ENCODE measurements around the gene TNP2. TPM values are rescaled to one million over a fixed set of nuclear protein-coding genes. Genes with fewer than 3 reads are reported as not detected.

The TNP2 gene
- total and polyA plus RNA-seq, 9 of the 15 experiments (the other 6 are each of a cell fraction or from before 2014, with no cell fraction given): not detected

DNA sequence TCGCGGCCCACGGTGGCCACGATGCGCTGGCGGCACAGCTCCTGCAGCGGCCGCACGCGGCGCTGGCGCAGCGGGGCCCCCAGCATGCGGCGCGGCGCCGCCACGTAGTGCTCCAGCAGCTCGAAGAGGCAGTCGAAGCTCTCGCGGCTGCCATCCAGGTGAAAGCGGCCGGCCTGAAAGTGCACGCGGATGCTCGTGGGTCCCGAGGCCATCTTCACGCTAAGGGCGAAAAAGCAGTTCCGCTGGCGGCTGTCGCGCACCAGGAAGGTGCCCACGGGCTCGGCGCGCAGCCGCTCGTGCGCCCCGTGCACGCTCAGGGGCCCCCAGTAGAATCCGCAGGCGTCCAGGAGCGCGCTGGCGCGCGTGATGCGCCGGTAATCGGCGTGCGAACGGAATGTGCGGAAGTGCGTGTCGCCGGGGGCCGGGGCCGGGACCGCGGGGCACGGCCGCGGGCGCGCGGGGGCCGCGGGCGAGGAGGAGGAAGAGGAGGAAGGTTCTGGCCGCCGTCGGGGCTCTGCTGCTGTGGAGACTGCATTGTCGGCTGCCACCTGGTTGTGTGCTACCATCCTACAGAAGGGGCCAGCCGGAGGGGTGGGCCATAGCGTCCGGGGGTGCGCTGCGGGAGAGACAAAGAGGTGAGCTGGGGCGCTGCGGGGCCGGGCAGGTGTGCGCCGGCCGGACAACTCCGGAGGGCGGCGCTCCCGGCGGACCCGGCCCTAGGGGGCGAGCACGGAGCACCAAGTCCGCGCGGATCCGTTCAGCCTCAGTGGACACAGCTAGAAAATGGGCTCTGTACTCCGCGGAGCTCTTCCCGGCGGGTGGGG, 14.0 kb downstream of the TNP2 start (continued):
- TF ChIP-seq KDM5B (IDR thresholded peaks at IDR 0.05; ENCODE audit: insufficient replicate concordance, low read depth, low read length): peak; percentile 87
- TF ChIP-seq, protein P1, sequence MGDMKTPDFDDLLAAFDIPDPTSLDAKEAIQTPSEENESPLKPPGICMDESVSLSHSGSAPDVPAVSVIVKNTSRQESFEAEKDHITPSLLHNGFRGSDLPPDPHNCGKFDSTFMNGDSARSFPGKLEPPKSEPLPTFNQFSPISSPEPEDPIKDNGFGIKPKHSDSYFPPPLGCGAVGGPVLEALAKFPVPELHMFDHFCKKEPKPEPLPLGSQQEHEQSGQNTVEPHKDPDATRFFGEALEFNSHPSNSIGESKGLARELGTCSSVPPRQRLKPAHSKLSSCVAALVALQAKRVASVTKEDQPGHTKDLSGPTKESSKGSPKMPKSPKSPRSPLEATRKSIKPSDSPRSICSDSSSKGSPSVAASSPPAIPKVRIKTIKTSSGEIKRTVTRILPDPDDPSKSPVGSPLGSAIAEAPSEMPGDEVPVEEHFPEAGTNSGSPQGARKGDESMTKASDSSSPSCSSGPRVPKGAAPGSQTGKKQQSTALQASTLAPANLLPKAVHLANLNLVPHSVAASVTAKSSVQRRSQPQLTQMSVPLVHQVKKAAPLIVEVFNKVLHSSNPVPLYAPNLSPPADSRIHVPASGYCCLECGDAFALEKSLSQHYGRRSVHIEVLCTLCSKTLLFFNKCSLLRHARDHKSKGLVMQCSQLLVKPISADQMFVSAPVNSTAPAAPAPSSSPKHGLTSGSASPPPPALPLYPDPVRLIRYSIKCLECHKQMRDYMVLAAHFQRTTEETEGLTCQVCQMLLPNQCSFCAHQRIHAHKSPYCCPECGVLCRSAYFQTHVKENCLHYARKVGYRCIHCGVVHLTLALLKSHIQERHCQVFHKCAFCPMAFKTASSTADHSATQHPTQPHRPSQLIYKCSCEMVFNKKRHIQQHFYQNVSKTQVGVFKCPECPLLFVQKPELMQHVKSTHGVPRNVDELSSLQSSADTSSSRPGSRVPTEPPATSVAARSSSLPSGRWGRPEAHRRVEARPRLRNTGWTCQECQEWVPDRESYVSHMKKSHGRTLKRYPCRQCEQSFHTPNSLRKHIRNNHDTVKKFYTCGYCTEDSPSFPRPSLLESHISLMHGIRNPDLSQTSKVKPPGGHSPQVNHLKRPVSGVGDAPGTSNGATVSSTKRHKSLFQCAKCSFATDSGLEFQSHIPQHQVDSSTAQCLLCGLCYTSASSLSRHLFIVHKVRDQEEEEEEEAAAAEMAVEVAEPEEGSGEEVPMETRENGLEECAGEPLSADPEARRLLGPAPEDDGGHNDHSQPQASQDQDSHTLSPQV (IDR thresholded peaks at IDR 0.05): peak; percentile 98
- no peak for TF ChIP-seq COPS2 (conservative IDR thresholded peaks at IDR 0.05)
- TF ChIP-seq HLTF (IDR thresholded peaks at IDR 0.05): no peak
- TF ChIP-seq STAG1 (CRISPR knock-in tag; IDR thresholded peaks at IDR 0.05; ENCODE audit: borderline replicate concordance): peak; percentile 87
- TF ChIP-seq, protein P2, sequence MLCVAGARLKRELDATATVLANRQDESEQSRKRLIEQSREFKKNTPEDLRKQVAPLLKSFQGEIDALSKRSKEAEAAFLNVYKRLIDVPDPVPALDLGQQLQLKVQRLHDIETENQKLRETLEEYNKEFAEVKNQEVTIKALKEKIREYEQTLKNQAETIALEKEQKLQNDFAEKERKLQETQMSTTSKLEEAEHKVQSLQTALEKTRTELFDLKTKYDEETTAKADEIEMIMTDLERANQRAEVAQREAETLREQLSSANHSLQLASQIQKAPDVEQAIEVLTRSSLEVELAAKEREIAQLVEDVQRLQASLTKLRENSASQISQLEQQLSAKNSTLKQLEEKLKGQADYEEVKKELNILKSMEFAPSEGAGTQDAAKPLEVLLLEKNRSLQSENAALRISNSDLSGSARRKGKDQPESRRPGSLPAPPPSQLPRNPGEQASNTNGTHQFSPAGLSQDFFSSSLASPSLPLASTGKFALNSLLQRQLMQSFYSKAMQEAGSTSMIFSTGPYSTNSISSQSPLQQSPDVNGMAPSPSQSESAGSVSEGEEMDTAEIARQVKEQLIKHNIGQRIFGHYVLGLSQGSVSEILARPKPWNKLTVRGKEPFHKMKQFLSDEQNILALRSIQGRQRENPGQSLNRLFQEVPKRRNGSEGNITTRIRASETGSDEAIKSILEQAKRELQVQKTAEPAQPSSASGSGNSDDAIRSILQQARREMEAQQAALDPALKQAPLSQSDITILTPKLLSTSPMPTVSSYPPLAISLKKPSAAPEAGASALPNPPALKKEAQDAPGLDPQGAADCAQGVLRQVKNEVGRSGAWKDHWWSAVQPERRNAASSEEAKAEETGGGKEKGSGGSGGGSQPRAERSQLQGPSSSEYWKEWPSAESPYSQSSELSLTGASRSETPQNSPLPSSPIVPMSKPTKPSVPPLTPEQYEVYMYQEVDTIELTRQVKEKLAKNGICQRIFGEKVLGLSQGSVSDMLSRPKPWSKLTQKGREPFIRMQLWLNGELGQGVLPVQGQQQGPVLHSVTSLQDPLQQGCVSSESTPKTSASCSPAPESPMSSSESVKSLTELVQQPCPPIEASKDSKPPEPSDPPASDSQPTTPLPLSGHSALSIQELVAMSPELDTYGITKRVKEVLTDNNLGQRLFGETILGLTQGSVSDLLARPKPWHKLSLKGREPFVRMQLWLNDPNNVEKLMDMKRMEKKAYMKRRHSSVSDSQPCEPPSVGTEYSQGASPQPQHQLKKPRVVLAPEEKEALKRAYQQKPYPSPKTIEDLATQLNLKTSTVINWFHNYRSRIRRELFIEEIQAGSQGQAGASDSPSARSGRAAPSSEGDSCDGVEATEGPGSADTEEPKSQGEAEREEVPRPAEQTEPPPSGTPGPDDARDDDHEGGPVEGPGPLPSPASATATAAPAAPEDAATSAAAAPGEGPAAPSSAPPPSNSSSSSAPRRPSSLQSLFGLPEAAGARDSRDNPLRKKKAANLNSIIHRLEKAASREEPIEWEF (CRISPR knock-in tag; IDR thresholded peaks at IDR 0.05): peak; percentile 74; the same call in 1 of the 2 replicates
- TF ChIP-seq ZNF407 (IDR thresholded peaks at IDR 0.05; ENCODE audit: low read depth): no peak
- TF ChIP-seq CHD2 (IDR thresholded peaks at IDR 0.05; ENCODE audit: low read depth, low read length): no peak
- no peak for TF ChIP-seq GTF2A2 (tag; IDR thresholded peaks at IDR 0.05)

All from K562 (cell line).